HEK293T (cell line): Measurements from ENCODE around the gene ICOS.
"Not testable (repeated sequence)": the region's sequence is repeated elsewhere in the genome, so short reads cannot be mapped to it uniquely, and the experiment has no call there.

Experiments used
- CTCF ChIA-PET: fragments of 350-600 bp; formaldehyde crosslinking; extraction: SDS; loops from one replicate; lab custom pipeline; 2021; ENCODE audit warnings: antibody characterized with exemption, inconsistent platforms; lab: Yijun Ruan, JAX
- POLR2A ChIA-PET: fragments of 350-600 bp; formaldehyde crosslinking; extraction: SDS; loops from one replicate; lab custom pipeline; 2020; ENCODE audit warnings: antibody characterized with exemption, inconsistent platforms; lab: Yijun Ruan, JAX
- DNase-seq: peaks from one replicate; pipeline ENCODE4 v3.0.0; 2012; ENCODE audit warnings: mixed read lengths; ENCODE audit errors: extremely low spot score
- ARNT ChIP-seq: fragments of 450-650 bp; IDR thresholded peaks from 2 replicates; pipeline ENCODE4 v1.6.1; 2017; ENCODE audit warnings: mild to moderate bottlenecking
- BHLHE40 ChIP-seq: fragments of 450-650 bp; IDR thresholded peaks from 2 replicates; pipeline ENCODE4 v1.6.1; 2016; ENCODE audit warnings: mild to moderate bottlenecking, moderate library complexity, borderline replicate concordance
- CTBP1 ChIP-seq: fragments of 450-650 bp; IDR thresholded peaks from 2 replicates; pipeline ENCODE4 v1.6.1; 2016; ENCODE audit warnings: borderline replicate concordance
- ELF4 ChIP-seq: fragments of 450-650 bp; IDR thresholded peaks from 2 replicates; pipeline ENCODE4 v1.6.1; 2017; ENCODE audit warnings: antibody characterized with exemption
- FOXA1 ChIP-seq: fragments of 450-650 bp; IDR thresholded peaks from 2 replicates; pipeline ENCODE4 v1.6.1; 2016; ENCODE audit warnings: mild to moderate bottlenecking
- FOXK2 ChIP-seq: fragments of 450-650 bp; IDR thresholded peaks from 2 replicates; pipeline ENCODE4 v1.6.1; 2016; ENCODE audit warnings: mild to moderate bottlenecking
- FOXM1 ChIP-seq: fragments of 450-650 bp; IDR thresholded peaks from 2 replicates; pipeline ENCODE4 v1.6.1; 2017; ENCODE audit warnings: mild to moderate bottlenecking, borderline replicate concordance
- HDGF ChIP-seq: fragments of 450-650 bp; IDR thresholded peaks from 2 replicates; pipeline ENCODE4 v1.6.1; 2017; ENCODE audit warnings: antibody characterized with exemption, borderline replicate concordance
- L3MBTL2 ChIP-seq: fragments of 450-650 bp; conservative IDR thresholded peaks from 2 replicates; pipeline ENCODE4 v1.6.1; 2016; ENCODE audit warnings: mild to moderate bottlenecking
- LEF1 ChIP-seq: fragments of 450-650 bp; IDR thresholded peaks from 2 replicates; pipeline ENCODE4 v1.6.1; 2017; ENCODE audit warnings: mild to moderate bottlenecking, borderline replicate concordance
- NFRKB ChIP-seq: fragments of 450-650 bp; IDR thresholded peaks from 2 replicates; pipeline ENCODE4 v1.6.1; 2016; ENCODE audit warnings: mild to moderate bottlenecking, moderate library complexity
- SP1 ChIP-seq: fragments of 450-650 bp; IDR thresholded peaks from 2 replicates; pipeline ENCODE4 v1.6.1; 2017
- SUZ12 ChIP-seq: fragments of 450-650 bp; IDR thresholded peaks from 2 replicates; pipeline ENCODE4 v1.6.1; 2016; ENCODE audit warnings: mild to moderate bottlenecking
- TARDBP ChIP-seq: fragments of 450-650 bp; IDR thresholded peaks from 2 replicates; pipeline ENCODE4 v1.6.1; 2016
- ZNF384 ChIP-seq: fragments of 450-650 bp; IDR thresholded peaks from 2 replicates; pipeline ENCODE4 v1.6.1; 2016
- TF ChIP-seq, protein P1 (sequence below): fragments of 450-650 bp; IDR thresholded peaks from 2 replicates; pipeline ENCODE4 v1.6.1; 2016

Gene ICOS

DNA sequence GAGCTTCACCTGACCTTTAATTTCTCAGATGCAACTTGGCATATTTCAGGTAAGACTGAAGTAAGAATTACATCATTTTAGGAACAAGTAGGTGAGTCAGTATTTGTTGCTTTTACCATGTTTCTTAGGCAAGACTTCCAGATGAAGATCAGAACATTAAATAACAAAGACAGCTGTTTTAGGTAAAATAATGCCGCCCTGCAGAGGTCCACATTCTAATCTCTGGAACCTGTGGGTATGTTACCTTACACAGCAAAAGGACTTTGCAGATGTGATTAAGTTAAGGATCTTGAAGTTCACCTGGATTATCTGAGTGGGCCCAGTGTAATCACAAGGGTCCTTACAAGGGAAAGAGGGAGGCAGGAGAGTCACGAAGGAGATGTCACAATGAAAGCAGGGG, 39.3 kb downstream of the ICOS start:
- TF ChIP-seq BHLHE40 (no peak), HDGF (no peak), LEF1 (no peak), SP1 (no peak), CTBP1 (no peak), ELF4 (no peak), SUZ12 (no peak), ARNT (no peak), FOXK2 (no peak), FOXM1 (no peak), FOXA1 (no peak), ZNF384 (no peak), NFRKB (no peak), TARDBP (no peak)
- TF ChIP-seq, protein P1, sequence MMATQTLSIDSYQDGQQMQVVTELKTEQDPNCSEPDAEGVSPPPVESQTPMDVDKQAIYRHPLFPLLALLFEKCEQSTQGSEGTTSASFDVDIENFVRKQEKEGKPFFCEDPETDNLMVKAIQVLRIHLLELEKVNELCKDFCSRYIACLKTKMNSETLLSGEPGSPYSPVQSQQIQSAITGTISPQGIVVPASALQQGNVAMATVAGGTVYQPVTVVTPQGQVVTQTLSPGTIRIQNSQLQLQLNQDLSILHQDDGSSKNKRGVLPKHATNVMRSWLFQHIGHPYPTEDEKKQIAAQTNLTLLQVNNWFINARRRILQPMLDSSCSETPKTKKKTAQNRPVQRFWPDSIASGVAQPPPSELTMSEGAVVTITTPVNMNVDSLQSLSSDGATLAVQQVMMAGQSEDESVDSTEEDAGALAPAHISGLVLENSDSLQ, result no peak
- no peak for DNase-seq
- ChIA-PET POLR2A (no interaction called here), CTCF (no interaction called here)

DNA sequence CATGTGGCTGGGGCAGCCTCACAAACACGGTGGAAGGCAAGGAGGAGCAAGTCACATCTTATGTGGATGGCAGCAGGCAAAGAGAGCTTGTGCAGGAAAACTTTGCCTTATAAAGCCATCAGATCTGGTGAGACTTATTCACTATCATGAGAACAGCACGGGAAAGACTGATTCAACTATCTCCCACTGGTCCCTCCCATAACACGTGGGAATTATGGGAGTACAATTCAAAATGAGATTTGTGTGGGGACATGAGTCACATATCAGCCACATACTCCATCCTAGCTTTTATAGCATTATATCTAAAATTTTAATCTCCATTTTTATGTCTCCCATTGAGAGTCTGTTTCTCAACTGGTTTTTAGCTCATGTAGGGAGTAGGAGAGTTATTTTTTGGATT, 45.7 kb downstream of the ICOS start:
- POLR2A ChIA-PET, result no interaction called here
- TF ChIP-seq, protein P1, result no peak
- TF ChIP-seq SUZ12 (no peak), SP1 (no peak), NFRKB (no peak), ZNF384 (no peak), BHLHE40 (no peak)
- no peak for DNase-seq
- CTCF ChIA-PET, result no interaction called here

GRCh38 chr2:203983064-203983715, 46.6 kb downstream of the ICOS start:
- no peak for DNase-seq
- ChIA-PET CTCF (no interaction called here), POLR2A (no interaction called here)
- TF ChIP-seq LEF1, result no peak
- TF ChIP-seq ZNF384, result no peak
- no peak for TF ChIP-seq HDGF
- TF ChIP-seq, protein P1, result no peak
- no peak for TF ChIP-seq L3MBTL2
- TF ChIP-seq TARDBP, result no peak

DNA sequence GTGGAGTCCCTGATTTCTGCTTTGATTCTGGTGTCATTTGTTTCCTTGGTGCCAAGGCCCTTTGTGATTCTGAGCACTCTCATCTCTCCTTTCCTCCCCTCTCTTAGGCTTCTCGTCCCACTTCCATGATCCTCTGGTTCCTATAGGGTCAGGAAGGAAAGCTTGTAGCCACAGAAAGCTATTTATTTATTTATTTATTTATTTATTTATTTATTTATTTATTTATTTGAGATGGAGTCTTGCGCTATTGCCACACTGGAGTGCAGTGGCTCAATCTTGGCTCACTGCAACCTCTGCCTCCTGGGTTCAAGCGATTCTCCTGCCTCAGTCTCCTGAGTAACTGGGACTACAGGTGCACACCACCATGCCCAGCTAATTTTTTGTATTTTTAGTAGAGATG, 49.4 kb downstream of the ICOS start:
- CTCF ChIA-PET, DNase-seq, POLR2A ChIA-PET: not testable (repeated sequence)

DNA sequence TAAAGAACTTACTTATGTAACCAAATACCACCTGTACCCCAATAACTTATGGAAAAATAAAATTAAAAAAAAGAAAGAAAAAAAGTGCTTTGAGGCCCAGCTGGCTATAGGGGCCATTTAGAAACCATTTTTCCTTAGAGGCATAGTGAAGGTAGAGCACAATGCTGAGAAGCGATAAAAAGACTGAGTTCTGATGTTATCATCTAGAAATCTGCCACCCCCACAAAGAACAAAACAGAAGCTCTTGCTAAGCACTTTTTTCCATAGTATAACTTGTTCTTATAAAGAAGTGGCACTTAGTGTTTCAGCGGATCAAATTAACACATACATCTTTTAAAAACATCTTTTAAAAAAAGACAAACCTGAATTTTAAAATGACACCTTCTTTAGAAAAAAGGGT, 51.4 kb downstream of the ICOS start:
- ChIA-PET POLR2A (no interaction called here), CTCF (no interaction called here)
- DNase-seq, result no peak
- TF ChIP-seq SP1 (no peak), FOXA1 (no peak), CTBP1 (no peak), ZNF384 (no peak), FOXK2 (no peak), FOXM1 (no peak), ELF4 (no peak), HDGF (no peak), BHLHE40 (no peak), ARNT (no peak), L3MBTL2 (no peak), TARDBP (no peak), NFRKB (no peak), LEF1 (no peak), SUZ12 (no peak)
- TF ChIP-seq, protein P1, result no peak

GRCh38 chr2:203988500-203989260, 52.1 kb downstream of the ICOS start:
- ChIA-PET POLR2A (no interaction called here), CTCF (no interaction called here)
- TF ChIP-seq BHLHE40 (no peak), TARDBP (no peak), HDGF (no peak), FOXK2 (no peak), FOXA1 (no peak), ARNT (no peak), CTBP1 (no peak), SUZ12 (no peak), LEF1 (no peak), L3MBTL2 (no peak)

More at GRCh38 chr2:203988500-203989260, 52.1 kb downstream of the ICOS start:
- DNase-seq, result no peak
